Natural killer cell treated with Interleukin-12 subunit alpha and Interleukin-12 subunit beta and Interleukin-15 and Interleukin-18, amount 100 ng/mL, for 72 hours (primary cell): ENCODE data around the gene RND1. TPM values are rescaled to one million over a fixed set of nuclear protein-coding genes. Genes with fewer than 3 reads are reported as not detected.

Source experiments
- ATAC-seq, 2 donors: fragments of 150-1000 bp; cut with Tn5 transposase in 1 of 2; sonication (Bioruptor Pico), chemical (Tn5 transposase) in 1 of 2; 2 replicates each; pipeline ENCODE4 v1.10.0; 2021
- DNase-seq: peaks from one replicate; pipeline ENCODE4 v3.0.0; 2022; ENCODE audit warnings: low spot score
- H3K27ac Mint-ChIP-seq, 2 donors: 1 replicate in 1 of 2; 2 replicates in 1 of 2; pipeline ENCODE4 v1.8.0; 2022; ENCODE audit warnings: mixed read lengths in 2 of 2, mild to moderate bottlenecking in 1 of 2, moderate library complexity in 1 of 2
- H3K27me3 Mint-ChIP-seq, 2 donors: 1 replicate in 1 of 2; 2 replicates in 1 of 2; pipeline ENCODE4 v1.8.0; 2022; ENCODE audit warnings: mixed read lengths in 2 of 2
- H3K36me3 Mint-ChIP-seq: one replicate; pipeline ENCODE4 v1.8.0; 2022; ENCODE audit warnings: mixed read lengths
- H3K4me1 Mint-ChIP-seq, 2 donors: 1 replicate in 1 of 2; 2 replicates in 1 of 2; pipeline ENCODE4 v1.8.0; 2022; ENCODE audit warnings: low read depth in 2 of 2, mixed read lengths in 2 of 2, mild to moderate bottlenecking in 1 of 2
- H3K4me3 Mint-ChIP-seq: one replicate; pipeline ENCODE4 v1.8.0; 2022; ENCODE audit warnings: mixed read lengths
- H3K9me3 Mint-ChIP-seq: 2 replicates; pipeline ENCODE4 v1.8.0; 2022; ENCODE audit warnings: mixed read lengths
- total RNA-seq, 2 donors: library from RNA; stranded (reverse); gene quantifications; one replicate each; pipeline ENCODE4 v1.2.3, GENCODE V29; 2022

The RND1 gene
- total RNA-seq, 2 donors from 2014 or later = 3.4 to 3.7 TPM

DNA sequence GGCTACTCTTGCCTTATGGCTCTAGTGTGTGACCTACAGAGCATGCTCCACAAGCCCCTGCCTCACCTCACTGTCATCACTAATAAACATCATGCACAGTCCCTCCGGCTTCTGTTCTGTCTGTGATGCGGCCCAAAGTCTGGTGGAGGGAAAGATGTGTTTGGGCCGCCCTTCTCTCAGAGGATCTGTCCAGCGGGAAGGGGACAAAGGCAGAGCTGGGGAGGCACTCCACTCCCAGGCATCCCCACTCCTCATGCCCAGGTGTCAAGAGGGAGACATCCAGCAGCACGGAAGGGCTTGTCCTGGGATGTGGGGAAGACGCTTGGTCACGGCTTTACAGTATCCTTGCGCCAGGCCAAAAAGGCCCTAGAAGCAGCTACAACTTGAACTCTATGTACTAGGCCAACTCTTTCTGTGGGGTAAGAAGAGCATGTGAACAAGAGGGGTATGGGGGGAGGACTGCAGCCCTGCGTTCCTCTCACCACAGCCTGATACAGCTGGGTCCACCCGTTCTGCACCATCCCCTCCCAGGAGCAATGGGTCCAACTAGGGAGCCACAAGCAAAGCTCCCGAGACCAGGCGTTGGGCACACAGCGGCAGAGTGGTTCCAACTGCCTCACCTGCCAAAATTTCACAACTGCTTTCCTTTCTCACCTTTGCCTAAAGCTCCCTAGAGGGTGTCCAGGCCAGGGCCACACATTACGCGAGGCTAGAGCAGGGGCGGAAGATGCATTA, 36.7 kb downstream of the RND1 start:
- Mint-ChIP-seq H3K27ac (no peak overlapping the region), H3K4me1 (peaks cover 0 to 10% of the 10 kb centered on the region in 2 donors), H3K27me3 (no peaks in the 10 kb centered on the region), H3K4me3 (no peak overlapping the region), H3K9me3 (no peaks in the 10 kb centered on the region), H3K36me3 (peaks cover 18% of the 10 kb centered on the region)
- DNase-seq (no peak), ATAC-seq (no peak)

DNA sequence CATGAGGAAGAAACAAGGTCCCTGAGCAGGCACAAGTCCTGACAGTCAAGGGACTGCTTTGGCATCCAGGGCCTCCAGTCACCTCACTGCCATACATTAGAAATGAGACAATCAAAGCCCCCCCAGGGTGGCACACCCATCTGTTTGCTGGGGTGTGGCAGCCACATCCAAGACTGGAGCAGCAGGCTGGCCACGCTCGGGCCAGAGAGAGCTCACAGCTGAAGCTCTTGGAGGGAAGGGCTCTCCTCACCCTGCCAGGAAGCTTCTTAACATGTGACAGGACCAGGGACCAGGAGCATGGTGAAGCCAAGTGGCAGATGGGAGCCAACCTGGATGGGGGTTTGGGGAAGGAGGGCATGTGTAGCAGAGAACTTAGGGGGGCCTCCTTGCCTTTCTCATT, 37.4 kb downstream of the RND1 start:
- DNase-seq = no peak
- Mint-ChIP-seq H3K4me1 (peaks cover 0 to 10% of the 10 kb centered on the region in 2 donors), H3K27me3 (no peaks in the 10 kb centered on the region), H3K36me3 (peaks cover 15% of the 10 kb centered on the region), H3K27ac (no peak overlapping the region), H3K9me3 (no peaks in the 10 kb centered on the region), H3K4me3 (no peak overlapping the region)
- no peak for ATAC-seq

DNA sequence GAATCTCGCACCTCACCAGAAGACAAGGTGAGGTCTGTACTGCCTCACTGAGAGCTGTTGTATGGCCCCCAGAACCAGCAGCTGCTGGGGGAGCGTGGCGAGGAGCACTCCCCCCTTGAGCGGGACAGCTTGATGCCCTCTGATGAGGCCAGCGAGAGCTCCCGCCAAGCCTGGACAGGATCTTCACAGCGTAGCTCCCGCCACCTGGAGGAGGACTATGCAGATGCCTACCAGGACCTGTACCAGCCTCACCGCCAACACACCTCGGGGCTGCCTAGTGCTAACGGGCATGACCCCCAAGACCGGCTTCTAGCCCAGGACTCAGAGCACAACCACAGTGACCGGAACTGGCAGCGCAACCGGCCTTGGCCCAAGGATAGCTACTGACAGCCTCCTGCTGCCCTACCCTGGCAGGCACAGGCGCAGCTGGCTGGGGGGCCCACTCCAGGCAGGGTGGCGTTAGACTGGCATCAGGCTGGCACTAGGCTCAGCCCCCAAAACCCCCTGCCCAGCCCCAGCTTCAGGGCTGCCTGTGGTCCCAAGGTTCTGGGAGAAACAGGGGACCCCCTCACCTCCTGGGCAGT, 38.1 kb downstream of the RND1 start:
- Mint-ChIP-seq H3K4me3 (no peak overlapping the region), H3K36me3 (peaks cover 12% of the 10 kb centered on the region), H3K9me3 (no peaks in the 10 kb centered on the region), H3K4me1 (peaks cover 0 to 10% of the 10 kb centered on the region in 2 donors), H3K27me3 (no peaks in the 10 kb centered on the region), H3K27ac (no peak overlapping the region)
- no peak for ATAC-seq
- DNase-seq = no peak

DNA sequence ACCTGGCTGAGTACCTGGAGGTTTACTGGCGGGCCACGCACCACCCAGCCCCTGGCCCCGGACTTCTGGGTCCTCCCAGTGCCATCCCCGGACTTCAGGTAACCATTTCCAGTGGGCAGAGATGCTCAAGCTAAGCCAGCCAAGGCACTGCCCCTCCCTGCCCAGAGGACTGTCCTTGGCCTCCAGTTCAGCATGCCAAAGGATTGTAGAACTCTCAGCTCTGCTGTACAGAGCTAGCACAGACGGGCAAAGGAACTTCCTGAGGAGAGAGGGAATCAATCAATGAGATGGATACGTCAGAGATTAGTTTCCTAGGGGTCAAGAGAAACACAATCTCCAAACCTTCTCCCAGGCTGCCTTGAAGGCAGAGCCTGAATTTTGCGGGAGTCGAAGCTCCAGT, 38.6 kb downstream of the RND1 start:
- Mint-ChIP-seq H3K9me3 (no peaks in the 10 kb centered on the region), H3K36me3 (peaks cover 8% of the 10 kb centered on the region), H3K4me3 (no peak overlapping the region), H3K27ac (no peak overlapping the region), H3K4me1 (peaks cover 0 to 10% of the 10 kb centered on the region in 2 donors), H3K27me3 (no peaks in the 10 kb centered on the region)
- ATAC-seq (no peak), DNase-seq (no peak)

DNA sequence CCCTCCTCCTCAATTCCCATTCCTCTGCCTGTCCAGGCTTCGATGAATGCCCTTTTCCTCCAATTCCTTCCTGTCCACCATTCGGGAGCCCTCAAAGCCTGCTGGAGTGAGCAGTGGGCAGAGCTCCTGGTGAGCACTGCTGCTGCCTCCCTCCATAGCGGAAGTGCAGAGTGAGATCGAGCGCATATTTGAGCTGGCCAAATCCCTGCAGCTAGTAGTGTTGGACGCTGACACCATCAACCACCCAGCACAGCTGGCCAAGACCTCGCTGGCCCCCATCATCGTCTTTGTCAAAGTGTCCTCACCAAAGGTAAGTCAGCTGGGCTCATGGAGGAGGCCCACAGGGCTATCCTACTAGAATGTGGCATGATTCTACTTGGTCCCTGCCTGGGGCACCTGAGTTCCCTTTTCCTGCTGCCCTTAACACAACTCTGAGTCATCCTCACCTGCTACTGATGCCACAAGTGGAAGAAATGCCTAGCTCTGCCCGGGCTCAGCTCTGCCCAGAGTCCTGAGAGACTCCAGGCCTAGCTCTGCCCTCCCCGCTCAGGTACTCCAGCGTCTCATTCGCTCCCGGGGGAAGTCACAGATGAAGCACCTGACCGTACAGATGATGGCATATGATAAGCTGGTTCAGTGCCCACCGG, 39.3 kb downstream of the RND1 start:
- no peaks in the 10 kb centered on the region for H3K9me3 Mint-ChIP-seq
- DNase-seq = no peak
- H3K4me1 Mint-ChIP-seq = peaks cover 0 to 9% of the 10 kb centered on the region in 2 donors
- H3K36me3 Mint-ChIP-seq = peaks cover 5% of the 10 kb centered on the region
- no peak overlapping the region for H3K27ac Mint-ChIP-seq
- no peak overlapping the region for H3K4me3 Mint-ChIP-seq
- no peaks in the 10 kb centered on the region for H3K27me3 Mint-ChIP-seq
- no peak for ATAC-seq

DNA sequence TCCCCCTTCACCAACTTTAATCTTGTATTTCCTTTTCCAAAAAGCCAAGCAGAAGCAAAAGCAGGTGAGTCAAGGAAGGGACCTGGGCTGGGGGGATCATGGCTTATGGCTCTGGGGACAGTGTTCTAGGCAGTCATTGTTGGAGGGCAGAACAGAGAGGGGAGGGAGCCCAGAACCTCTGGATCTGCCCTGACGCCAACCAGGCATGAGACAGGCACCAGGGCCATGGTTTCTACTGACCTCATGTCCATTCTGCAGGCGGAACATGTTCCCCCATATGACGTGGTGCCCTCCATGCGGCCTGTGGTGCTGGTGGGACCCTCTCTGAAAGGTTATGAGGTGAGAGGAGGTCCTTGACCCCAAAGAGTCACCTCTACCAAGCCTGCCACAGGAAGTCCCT, 40.8 kb downstream of the RND1 start:
- no peak overlapping the region for H3K4me3 Mint-ChIP-seq
- H3K9me3 Mint-ChIP-seq = no peaks in the 10 kb centered on the region
- H3K4me1 Mint-ChIP-seq = peaks cover 0 to 6% of the 10 kb centered on the region in 2 donors
- no peaks in the 10 kb centered on the region for H3K36me3 Mint-ChIP-seq
- no peaks in the 10 kb centered on the region for H3K27me3 Mint-ChIP-seq
- no peak for DNase-seq
- no peak for ATAC-seq
- no peak overlapping the region for H3K27ac Mint-ChIP-seq

DNA sequence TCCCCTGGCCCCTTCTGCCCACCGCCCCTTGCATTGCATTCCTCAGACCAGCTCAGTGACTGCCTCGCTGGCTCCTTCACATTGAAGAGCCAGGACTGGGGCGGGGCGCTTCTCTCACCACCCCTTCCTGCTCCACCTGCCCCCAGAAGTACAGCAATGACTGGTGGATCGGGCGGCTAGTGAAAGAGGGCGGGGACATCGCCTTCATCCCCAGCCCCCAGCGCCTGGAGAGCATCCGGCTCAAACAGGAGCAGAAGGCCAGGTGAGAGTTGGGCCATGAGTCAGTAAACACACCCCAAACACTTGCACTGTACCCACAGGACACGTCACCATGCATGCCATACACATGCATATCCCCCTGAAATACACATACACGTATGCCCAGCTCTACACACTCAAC, 41.6 kb downstream of the RND1 start:
- peaks cover 0 to 6% of the 10 kb centered on the region in 2 donors for H3K4me1 Mint-ChIP-seq
- no peaks in the 10 kb centered on the region for H3K36me3 Mint-ChIP-seq
- no peaks in the 10 kb centered on the region for H3K9me3 Mint-ChIP-seq
- H3K4me3 Mint-ChIP-seq = no peak overlapping the region
- no peaks in the 10 kb centered on the region for H3K27me3 Mint-ChIP-seq
- DNase-seq (no peak), ATAC-seq (peak in 1 of 2 donors; percentile 58)
- H3K27ac Mint-ChIP-seq = no peak overlapping the region

DNA sequence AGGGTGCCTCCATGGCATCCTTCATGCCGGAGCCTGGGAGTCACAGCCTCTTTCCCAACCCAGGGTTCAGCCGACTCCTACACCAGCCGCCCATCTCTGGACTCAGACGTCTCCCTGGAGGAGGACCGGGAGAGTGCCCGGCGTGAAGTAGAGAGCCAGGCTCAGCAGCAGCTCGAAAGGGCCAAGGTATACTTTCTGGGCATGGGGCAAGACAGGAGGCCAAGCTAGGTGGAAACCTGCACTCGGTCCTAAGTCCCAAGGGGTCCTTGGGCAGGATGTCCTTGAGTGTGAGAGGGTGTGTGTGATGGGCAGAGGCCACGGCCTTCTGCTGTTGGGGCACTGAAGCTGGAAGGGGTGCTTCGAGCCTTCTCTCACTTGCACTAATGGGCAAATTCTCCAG, 42.4 kb downstream of the RND1 start:
- DNase-seq (no peak), ATAC-seq (no peak)
- Mint-ChIP-seq H3K4me1 (peaks cover 0 to 7% of the 10 kb centered on the region in 2 donors), H3K27ac (no peak overlapping the region), H3K36me3 (no peaks in the 10 kb centered on the region), H3K4me3 (no peak overlapping the region), H3K27me3 (no peaks in the 10 kb centered on the region), H3K9me3 (no peaks in the 10 kb centered on the region)

DNA sequence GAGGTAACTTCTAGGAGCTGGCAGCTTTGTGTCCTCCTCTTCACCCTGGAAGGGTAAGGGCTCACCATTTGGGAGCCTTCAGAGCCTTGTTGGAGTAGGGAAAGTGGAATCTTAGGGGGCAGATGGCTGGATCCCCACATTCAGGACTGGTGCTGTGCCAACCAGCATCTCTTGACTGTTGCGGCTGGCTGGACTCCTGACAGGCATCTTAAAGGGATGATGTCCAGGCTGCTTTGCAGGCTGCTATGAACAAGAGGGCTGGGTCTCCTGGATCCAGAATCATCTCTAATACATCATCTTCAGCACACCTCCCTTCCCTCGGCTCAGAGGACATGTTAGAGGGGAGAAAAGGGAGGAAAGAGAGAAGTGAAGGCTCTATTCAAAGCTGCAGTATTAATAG, 43.0 kb downstream of the RND1 start:
- peaks cover 4 to 10% of the 10 kb centered on the region in 2 donors for H3K4me1 Mint-ChIP-seq
- no peaks in the 10 kb centered on the region for H3K27me3 Mint-ChIP-seq
- DNase-seq (no peak), ATAC-seq (no peak)
- H3K4me3 Mint-ChIP-seq = no peak overlapping the region
- no peaks in the 10 kb centered on the region for H3K9me3 Mint-ChIP-seq
- H3K27ac Mint-ChIP-seq = no peak overlapping the region
- H3K36me3 Mint-ChIP-seq = no peaks in the 10 kb centered on the region

DNA sequence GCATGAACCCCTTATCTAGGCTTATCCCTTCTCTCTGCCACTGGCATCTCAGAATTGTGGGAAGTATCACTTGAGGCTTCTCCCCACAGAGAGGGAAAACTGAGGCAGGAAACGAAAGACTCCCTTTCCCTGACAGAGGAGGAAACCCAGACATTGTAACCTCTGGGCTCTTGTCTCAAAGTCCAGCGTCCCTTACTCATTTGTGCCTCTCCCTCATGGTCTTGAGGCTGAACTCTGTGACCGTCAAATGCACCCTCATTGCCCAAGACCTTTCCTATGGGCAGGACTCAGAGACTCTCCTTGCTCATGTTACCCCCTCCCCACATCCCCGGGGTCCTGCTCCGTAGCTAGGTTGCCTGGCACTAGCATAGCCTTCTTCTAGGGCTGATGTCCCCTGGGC, 43.5 kb downstream of the RND1 start:
- Mint-ChIP-seq H3K27me3 (peaks cover 0 to 2% of the 10 kb centered on the region in 2 donors), H3K4me1 (peaks cover 10 to 12% of the 10 kb centered on the region in 2 donors), H3K9me3 (no peaks in the 10 kb centered on the region), H3K4me3 (no peak overlapping the region), H3K27ac (no peak overlapping the region), H3K36me3 (no peaks in the 10 kb centered on the region)
- ATAC-seq (no peak), DNase-seq (no peak)

DNA sequence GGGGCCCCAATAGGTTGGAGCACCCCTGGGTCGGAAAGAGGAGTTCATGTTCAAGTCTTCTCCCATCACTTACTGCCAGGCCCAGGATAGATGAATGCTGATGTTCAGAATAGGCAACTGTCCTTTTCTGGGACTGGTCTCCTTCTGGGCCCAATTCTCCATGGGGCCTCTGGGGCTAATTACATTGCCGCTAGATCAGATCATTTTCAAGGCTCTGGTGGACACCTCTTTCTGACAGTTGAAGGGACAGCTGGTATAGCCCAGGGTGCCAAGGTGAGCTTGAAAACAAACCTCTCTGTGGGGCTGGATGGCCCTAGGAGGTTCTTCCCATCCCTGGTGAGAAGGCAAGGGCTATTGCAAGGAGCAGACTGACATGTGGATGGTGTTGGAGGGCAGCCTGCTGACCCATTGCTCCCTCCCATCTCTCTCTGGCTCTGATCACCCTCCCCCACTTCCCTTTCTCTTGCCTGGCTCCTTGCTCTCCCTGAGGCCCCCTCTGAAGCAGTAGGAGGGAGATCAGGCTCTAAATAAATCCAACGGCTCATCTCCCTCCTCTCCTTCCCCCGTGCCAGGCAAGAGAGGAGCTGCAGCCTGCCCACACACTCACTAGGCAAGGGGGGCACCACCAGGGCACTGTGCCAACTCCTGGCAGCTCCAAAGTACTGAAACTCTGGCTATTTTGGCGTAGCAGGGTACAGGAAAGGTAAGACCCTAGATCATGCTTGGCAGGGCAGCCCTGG, 45.5 kb downstream of the RND1 start:
- no peak for ATAC-seq
- H3K4me3 Mint-ChIP-seq = peak overlapping the region; percentile 94
- no peak overlapping the region for H3K27ac Mint-ChIP-seq
- no peak for DNase-seq
- H3K27me3 Mint-ChIP-seq = peaks cover 0 to 9% of the 10 kb centered on the region in 2 donors
- no peaks in the 10 kb centered on the region for H3K36me3 Mint-ChIP-seq
- no peaks in the 10 kb centered on the region for H3K9me3 Mint-ChIP-seq
- peaks cover 21 to 25% of the 10 kb centered on the region in 2 donors for H3K4me1 Mint-ChIP-seq

DNA sequence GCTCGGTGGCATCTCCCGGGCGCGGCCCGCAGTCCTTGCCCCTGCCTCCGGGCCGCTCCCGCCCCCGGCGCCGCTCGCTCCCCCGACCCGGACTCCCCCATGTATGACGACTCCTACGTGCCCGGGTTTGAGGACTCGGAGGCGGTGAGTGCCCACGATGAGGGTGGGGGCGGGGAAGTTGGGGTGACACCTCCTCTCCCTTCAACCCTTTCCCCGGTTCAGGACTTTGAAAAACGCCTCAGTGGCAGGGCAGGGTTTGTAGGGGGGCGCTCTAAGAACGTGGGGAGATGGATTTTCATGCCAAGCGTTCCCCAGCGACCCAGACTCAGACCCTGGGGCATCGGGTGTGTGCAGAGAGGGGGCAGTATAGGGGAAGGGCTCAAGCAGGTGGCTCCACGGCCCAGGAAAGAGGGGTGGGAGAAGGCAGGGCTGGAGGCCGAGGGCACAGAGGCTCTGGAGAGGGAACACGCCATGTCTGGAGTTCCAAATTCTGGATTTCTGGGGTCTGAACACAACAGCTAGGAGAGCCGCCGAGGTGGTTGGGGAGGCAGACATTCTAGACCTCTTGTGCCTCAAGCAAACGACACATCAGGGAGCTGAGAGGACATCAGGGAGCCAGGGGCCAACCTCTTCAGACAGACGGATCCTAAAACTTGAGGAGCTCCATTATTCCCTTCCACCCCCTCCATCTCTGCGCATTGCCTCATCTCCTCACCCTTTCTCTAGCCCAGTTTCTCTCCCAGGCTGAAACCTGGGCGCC, 46.7 kb downstream of the RND1 start:
- Mint-ChIP-seq H3K27ac (no peak overlapping the region), H3K36me3 (no peaks in the 10 kb centered on the region), H3K27me3 (peaks cover 0 to 9% of the 10 kb centered on the region in 2 donors), H3K4me1 (peaks cover 24 to 27% of the 10 kb centered on the region in 2 donors), H3K9me3 (no peaks in the 10 kb centered on the region), H3K4me3 (peak overlapping the region; percentile 94)
- DNase-seq (no peak), ATAC-seq (peak in 1 of 2 donors; percentile 2)
